Activated T-cell treated with anti-CD3 and anti-CD28 coated beads for 48 hours (primary cell): ENCODE data around the gene AK1.
A peak's percentile ranks its signal among the peaks of the same experiment; 100 is the strongest.

ENCODE experiments used
- DNase-seq: peaks from one replicate; pipeline ENCODE4 v3.0.0-alpha.2; 2020; ENCODE audit warnings: low read depth

AK1 gene

GRCh38 chr9:127908660-127908926, 31.1 kb upstream of the AK1 start:
- no peak for DNase-seq

DNA sequence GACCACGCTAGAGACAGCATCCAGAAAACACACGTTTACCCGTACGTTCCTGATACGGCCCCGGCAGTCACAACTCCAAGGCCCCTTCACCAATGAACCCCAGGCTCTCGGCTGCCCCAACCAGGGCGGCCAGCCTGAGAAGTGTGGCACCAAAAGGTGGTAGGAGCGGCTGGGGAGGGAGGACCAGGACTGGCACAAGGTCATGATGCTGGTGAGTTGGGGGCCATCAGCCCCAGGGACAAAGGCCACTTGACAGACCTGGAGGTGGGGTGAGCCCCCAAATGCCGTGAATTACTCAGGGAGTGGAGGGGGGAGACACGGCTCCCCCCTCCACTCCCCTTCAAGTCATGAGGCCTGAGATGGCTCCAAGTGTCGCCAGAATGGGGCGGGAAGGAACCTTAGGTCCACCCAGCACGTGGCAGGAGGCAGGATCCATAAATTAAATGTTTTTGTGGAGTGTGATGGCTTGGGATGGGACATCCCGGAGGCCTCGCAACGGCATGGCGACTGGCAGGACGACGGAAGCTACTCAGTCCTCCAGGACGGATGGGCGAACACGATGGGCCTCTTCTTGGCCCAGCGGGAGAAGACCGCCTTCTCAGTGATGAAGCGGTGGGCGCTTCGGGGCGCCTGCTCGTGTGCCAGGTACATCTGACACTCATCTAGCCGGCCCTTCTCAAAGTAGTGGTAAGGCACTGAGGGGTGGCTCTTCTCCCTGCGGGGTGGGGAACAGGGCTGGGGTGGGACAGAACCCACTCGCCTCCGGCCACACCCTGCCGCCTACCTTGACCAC, 30.6 kb upstream of the AK1 start:
- no peak for DNase-seq

DNA sequence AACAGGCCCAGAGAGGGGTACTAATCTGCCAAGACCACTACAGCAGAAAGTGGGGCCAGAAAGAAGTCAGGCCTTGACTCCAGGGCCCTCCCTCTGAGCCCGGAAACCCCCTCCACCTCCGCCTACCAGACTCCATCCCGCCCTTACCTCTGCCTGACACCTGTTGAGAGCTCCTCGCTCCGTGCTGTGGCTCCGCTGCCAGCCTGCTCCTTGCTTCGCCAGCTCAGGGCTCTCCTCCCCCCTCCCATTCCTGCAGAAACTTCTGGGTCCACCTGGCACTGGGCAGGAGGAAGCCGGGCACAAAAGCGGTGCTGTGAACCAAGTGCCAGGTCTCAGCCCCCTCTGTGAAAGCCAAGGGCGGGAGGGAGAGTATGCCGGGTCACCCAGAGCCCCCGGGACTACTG, 28.3 kb upstream of the AK1 start:
- no peak for DNase-seq

GRCh38 chr9:127905004-127905728, 27.7 kb upstream of the AK1 start:
- DNase-seq = no peak

- DNase-seq = no peak
These were observed 27.1 kb upstream of the AK1 start for GRCh38 chr9:127904561-127905003.

DNA sequence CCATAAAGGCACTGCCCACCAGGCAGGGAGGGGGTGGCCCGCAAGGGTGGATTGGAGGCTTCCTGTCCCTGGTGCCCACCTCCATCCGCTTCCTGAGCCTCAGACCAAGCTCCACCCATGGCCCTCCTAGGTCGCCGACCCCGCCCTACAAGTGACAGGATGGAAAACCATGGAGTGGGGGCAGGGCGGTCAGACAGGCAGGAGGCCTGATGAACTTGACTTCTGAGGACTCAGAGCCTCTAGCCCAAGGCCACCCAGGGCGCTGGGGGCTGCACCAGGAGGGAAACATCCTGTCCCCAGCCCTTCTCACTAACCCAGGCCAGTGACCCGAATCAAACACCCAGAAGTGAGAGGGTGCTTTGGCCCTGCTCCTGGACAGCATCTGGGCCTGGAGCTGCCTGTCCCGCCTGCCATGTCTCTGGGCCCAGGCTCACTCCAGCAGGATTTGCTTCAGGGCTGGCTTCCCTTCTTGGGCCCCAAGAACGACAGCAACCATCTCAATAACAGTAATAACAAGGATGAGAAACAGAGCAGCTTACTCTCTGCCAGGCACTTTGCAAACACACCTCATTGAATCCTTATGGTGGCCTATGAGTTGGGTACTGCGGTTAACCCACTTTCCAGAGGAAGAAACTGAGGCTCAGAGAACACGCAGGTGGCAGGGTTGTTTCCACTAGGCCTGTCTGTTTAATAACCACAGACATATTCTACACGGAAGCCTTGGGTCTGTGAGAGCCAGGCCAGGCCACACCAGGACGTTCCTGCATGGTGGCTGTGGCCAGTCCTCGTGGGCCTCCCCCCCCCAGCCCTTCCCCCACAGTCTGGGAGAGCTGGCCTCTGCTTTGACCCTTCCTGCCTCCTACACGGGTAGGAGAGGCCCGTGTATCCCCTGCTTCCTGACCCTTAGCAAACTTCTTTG, 26.3 kb upstream of the AK1 start:
- DNase-seq = peak; percentile 79

DNA sequence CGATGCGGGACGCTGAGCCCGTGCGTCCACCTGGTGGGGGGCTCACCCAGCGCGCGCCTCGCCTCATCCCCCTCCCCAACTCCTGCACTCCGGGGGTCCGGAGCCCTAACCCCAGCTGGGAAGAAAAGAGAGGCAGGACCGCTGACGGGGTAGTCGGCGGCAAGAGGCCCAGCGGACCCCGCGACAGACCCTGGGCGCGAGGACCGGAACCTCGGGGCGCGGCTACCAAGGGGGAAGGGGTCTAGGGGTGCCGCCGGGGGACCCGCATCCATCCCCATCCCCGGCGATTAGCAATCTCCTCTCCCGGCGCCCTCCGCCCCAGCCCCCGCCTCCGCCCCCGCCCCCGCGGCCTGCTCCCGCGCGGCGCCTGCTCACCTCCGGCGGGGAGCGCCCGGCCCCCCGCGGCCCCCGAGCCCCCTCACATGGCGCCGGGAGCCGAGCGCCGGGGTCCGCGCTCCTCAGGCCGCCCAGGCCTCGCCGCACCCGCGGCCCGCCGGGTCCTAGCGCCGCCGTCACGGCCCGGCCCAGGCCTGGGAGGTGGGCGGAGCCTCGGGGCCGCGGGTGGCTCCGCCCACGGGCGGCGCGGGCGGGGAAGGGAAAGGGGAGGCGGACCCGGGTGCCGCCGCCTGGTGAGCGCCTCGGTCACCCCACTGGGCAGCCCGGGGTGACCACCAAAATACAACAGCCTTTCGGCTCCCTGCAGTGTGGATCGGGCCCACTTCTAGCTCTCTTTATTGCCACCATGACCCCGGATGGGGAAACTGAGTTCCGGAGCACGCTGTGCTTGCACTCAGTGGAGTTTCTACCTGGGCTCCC, 21.9 kb upstream of the AK1 start, which contains the start of gene ST6GALNAC6:
TSS of gene ST6GALNAC6 (minus strand) at position 476 of the 816 bp plus-strand sequence. CDS start 1,622 bp downstream, outside the sequence.
- peak; percentile 81 for DNase-seq

GRCh38 chr9:127898433-127899127, 21.1 kb upstream of the AK1 start:
- DNase-seq = no peak

GRCh38 chr9:127897193-127897692, 19.8 kb upstream of the AK1 start:
- no peak for DNase-seq

DNA sequence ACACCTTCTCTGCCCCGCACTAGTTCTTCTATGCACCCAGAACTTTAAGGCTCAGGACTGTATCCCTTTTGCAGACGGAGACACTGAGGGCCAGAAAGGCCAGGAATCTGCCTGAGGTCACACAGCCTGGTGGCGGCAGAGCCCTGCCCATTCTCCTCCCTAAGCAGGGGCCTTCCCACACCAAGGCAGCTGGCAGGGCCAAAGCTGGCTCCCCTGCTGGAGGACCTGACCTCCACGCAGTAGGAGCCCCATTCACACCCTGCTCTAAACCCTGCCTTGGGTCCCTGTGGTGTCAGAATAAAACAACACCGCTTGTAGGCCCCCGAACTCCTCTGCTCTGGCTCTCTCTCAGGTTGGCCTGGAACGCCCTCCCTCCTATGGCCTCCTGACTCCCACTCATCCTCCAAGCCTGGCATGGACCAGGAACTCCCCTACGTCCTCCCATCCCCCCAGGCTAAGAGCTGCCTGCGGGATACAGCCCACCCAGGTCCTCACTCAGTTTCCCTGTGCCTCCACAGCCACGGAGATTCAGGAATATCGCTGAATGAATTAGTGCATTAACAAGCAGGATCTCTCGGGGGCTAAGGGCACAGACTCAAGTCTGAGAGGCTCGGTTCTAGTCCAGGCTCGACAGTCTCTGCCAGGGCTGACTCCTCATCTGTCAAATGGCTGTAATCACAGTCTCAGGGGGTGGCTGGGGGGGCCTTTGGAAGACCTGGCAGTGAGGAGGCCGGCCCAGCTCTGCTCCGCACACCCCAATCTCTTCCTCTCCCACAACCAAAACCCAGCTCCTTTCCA, 19.1 kb upstream of the AK1 start:
- no peak for DNase-seq

- no peak for DNase-seq
These were observed 18.3 kb upstream of the AK1 start for GRCh38 chr9:127895811-127896210.

- no peak for DNase-seq
These were observed 15.9 kb upstream of the AK1 start for GRCh38 chr9:127893392-127893791.

DNA sequence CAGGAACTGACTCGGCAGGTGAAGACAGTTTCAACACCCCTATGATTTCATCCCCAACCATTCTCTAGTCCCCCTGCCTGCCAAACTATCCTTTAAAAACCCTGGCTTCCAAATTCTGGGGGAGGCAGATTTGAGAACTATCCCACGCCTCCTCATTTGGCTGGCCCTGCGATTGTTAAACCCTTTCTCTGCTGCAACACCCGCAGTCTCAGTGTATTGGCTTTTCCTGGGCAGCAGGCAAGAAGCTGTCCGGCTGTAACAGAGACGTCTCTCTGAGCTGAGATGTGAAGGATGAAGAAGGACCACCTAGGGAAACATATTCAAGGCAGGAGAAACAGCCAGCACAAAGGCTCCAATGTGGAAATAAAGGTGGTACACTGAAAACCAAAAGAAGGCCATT, 15.4 kb upstream of the AK1 start:
- no peak for DNase-seq

GRCh38 chr9:127890053-127890452, 12.6 kb upstream of the AK1 start:
- DNase-seq = no peak

GRCh38 chr9:127887792-127888191, 10.3 kb upstream of the AK1 start:
- DNase-seq = no peak

- DNase-seq = no peak
These were observed 9.0 kb upstream of the AK1 start for GRCh38 chr9:127886401-127886972.

DNA sequence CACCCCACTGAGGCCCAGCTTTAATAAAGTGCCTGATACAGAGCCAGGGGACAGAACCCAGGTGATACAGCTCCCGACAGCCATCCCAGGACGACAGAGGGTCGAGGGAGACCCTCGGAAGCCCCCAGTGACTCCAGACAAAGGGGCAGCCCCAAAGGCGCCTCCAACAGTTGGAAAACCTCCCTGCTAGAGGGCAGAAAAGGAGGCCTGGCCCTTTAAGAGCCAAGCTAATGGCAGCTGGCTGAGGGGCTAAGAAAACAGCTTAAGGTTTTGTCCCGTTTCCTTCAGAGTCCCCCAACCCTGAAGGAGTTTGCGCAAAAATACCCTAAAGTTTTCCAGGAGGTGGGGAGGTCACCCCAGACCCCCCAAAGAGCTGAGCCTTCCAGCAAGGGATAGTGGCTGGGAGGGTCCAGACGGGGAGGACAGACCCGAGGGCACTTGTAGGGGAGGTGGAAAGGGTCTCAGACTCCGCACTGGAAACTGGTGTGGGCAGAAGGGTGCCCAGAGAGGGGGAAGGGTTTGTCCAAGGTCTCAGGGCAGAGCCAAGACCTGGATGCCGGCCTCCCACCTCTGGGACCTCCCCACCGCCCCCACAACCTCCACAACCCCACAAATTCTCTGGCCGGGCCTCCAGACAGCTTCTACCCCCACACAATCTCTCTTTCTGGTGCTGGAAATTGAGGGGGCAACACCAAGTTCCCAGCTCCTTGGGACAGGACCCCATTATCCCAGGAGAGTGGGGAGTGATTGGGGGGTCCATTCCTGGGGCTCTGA, 8.2 kb upstream of the AK1 start:
- DNase-seq = no peak

- DNase-seq = no peak
These were observed 7.6 kb upstream of the AK1 start for GRCh38 chr9:127884976-127885490.
